ENCODE data around the gene RP9. TPM values are rescaled to one million over a fixed set of nuclear protein-coding genes. Genes with fewer than 3 reads are reported as not detected.

The RP9 gene
- total and polyA plus RNA-seq, 2 of the 13 experiments (the other 11 are each of a cell fraction or from before 2014, with no cell fraction given): 14.2 to 18.6 TPM

DNA sequence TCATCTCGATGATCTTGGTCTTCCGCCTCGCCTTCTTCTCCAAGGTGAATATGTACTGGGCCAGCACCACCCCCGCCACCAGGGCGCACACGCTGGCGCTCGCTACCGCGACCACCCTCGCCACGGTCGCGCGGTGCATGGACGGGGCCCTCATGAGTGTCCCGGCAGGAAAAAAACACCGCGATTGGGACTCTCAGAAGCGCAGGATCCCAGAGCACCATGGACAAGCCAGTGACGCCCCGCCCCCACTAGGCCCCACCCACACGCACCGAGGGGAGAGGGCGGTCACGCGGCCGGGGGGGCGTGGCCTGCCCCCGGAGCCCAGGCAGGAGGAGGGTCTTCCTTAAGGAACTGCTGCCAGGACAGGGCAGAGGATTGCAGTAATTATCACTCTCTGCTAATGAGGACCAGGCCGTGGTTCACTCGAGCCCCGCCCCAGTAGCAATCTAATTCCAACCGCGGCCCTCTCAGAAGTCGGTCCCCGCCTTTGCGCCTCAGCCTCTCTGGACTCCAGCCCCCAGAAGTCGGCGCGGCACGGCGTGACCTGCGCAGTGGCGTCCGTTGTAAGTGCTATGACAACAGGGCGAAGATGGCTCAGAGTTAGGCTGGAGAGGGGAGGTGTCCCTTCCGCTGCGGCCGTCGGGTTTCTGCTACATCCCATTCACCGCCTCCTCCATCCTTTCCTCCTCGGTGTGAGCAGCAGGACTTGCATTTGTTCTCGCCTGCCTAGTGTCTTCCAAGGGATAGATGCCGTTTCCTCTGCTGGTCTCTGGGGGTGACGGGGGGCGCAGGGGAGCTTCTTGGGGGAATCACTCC is 20.0 kb upstream of the RP9 start, which contains the start of gene BBS9 (continued):
- TF ChIP-seq, protein P1, sequence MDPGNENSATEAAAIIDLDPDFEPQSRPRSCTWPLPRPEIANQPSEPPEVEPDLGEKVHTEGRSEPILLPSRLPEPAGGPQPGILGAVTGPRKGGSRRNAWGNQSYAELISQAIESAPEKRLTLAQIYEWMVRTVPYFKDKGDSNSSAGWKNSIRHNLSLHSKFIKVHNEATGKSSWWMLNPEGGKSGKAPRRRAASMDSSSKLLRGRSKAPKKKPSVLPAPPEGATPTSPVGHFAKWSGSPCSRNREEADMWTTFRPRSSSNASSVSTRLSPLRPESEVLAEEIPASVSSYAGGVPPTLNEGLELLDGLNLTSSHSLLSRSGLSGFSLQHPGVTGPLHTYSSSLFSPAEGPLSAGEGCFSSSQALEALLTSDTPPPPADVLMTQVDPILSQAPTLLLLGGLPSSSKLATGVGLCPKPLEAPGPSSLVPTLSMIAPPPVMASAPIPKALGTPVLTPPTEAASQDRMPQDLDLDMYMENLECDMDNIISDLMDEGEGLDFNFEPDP (CRISPR knock-in tag; conservative IDR thresholded peaks at IDR 0.05): no peak
- TF ChIP-seq WIZ (CRISPR knock-in tag; IDR thresholded peaks at IDR 0.05): no peak
- no peak for TF ChIP-seq ZNF496 (CRISPR knock-in tag; IDR thresholded peaks at IDR 0.05; ENCODE audit: insufficient replicate concordance)
- no peak for TF ChIP-seq ZNF724P (CRISPR knock-in tag; IDR thresholded peaks at IDR 0.05; ENCODE audit: borderline replicate concordance)
- TF ChIP-seq ZNF607 (CRISPR knock-in tag; IDR thresholded peaks at IDR 0.05; ENCODE audit: borderline replicate concordance): peak; percentile 55; the same call in 1 of the 2 replicates
- TF ChIP-seq ASH2L (IDR thresholded peaks at IDR 0.05; ENCODE audit: insufficient read length, low read depth, low read length): peak; percentile 66
- TF ChIP-seq, protein P2, sequence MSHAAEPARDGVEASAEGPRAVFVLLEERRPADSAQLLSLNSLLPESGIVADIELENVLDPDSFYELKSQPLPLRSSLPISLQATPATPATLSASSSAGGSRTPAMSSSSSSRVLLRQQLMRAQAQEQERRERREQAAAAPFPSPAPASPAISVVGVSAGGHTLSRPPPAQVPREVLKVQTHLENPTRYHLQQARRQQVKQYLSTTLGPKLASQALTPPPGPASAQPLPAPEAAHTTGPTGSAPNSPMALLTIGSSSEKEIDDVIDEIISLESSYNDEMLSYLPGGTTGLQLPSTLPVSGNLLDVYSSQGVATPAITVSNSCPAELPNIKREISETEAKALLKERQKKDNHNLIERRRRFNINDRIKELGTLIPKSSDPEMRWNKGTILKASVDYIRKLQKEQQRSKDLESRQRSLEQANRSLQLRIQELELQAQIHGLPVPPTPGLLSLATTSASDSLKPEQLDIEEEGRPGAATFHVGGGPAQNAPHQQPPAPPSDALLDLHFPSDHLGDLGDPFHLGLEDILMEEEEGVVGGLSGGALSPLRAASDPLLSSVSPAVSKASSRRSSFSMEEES (CRISPR knock-in tag; IDR thresholded peaks at IDR 0.05): peak; percentile 75

DNA sequence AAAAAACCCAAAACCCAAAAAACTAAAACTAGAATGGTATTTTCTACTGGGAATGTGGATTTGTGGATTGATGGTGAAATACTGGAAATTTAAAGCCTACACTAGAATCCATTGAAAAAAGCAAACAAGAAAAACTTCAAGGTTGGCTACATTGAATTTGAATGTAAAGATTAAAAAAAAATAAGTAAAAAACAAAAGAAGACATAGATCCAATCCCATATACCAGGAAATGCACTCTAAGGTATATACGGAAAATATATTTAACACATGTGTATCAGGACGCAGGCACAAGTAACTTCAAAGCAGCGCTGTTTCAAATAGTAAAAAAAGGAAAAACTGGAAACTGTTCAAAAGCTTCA is 19.4 kb upstream of the RP9 start:
- Histone ChIP-seq H3K4me1 (ENCODE audit: insufficient read depth, low read length) (peaks cover 29% of the 10 kb centered on the region), H3K79me2 (ENCODE audit: insufficient read depth, low read length) (no peaks in the 10 kb centered on the region), H4K20me1 (ENCODE audit: insufficient read depth, low read length) (no peaks in the 10 kb centered on the region), H3K4me3 (replicated peaks in 1 of 3; ENCODE audit: insufficient read depth in 1 of 3, low read depth in 2 of 3, low read length in 3 of 3) (peak overlapping the region; percentile 87 to 89 (median 89)), H3K27ac (ENCODE audit: extremely low read length, insufficient read depth, low read length) (peak overlapping the region; percentile 75), H3K9ac (ENCODE audit: insufficient read depth, low read depth, low read length) (peak overlapping the region; percentile 75), H3K36me3 (replicated peaks in 1 of 2; ENCODE audit: control insufficient read depth in 1 of 2, insufficient read depth in 2 of 2, low read length in 2 of 2) (no peaks in the 10 kb centered on the region), H2AFZ (ENCODE audit: low read length) (peak overlapping the region; percentile 71), H3K9me3 (ENCODE audit: low read length) (no peaks in the 10 kb centered on the region), H3K4me2 (ENCODE audit: low read depth, low read length) (peak overlapping the region; percentile 72), H3K27me3 (ENCODE audit: control insufficient read depth in 1 of 2, insufficient read depth in 2 of 2, low read length in 2 of 2) (no peaks in the 10 kb centered on the region; a peak in 1 of 5 replicates)
- BruUV-seq (replicated peaks): TSS peak; percentile 92
- intact Hi-C loops (cut with micrococcal nuclease; ENCODE audit: unreplicated experiment): no loop called here
- WGBS (ENCODE audit: low lambda C conversion rate): 0% methylated on average over 3 of the region's 3 CpGs
- CTCF ChIA-PET (ENCODE audit: low intra/inter-chr PET ratio, low total read pairs): no interaction called here
- no peak for ATAC-seq
- POLR2A ChIA-PET: no interaction called here
- in situ Hi-C loops (cut with HindIII; ENCODE audit: extremely low pct_ligation_motif_present, low pct_unique_long_range_greater_than_20kb): no loop called here
- no peak for FAIRE-seq
- no peak for DNase-seq (ENCODE audit: low spot score)
- no peak for TF ChIP-seq ZNF7 (CRISPR knock-in tag; IDR thresholded peaks at IDR 0.05)
- no peak for TF ChIP-seq ZNF891 (CRISPR knock-in tag; IDR thresholded peaks at IDR 0.05)
- TF ChIP-seq NCOA5 (CRISPR knock-in tag; IDR thresholded peaks at IDR 0.05): no peak
- no peak for TF ChIP-seq ZNF180 (CRISPR knock-in tag; IDR thresholded peaks at IDR 0.05; ENCODE audit: borderline replicate concordance, low read depth)
- TF ChIP-seq FOXA3 (CRISPR knock-in tag; IDR thresholded peaks at IDR 0.05): no peak
- no peak for TF ChIP-seq CHD2 (IDR thresholded peaks at IDR 0.05; ENCODE audit: low read depth, low read length)
- TF ChIP-seq ZNF724P (CRISPR knock-in tag; IDR thresholded peaks at IDR 0.05; ENCODE audit: borderline replicate concordance): no peak
- TF ChIP-seq PHF21A (CRISPR knock-in tag; IDR thresholded peaks at IDR 0.05): no peak
- TF ChIP-seq, protein P3, sequence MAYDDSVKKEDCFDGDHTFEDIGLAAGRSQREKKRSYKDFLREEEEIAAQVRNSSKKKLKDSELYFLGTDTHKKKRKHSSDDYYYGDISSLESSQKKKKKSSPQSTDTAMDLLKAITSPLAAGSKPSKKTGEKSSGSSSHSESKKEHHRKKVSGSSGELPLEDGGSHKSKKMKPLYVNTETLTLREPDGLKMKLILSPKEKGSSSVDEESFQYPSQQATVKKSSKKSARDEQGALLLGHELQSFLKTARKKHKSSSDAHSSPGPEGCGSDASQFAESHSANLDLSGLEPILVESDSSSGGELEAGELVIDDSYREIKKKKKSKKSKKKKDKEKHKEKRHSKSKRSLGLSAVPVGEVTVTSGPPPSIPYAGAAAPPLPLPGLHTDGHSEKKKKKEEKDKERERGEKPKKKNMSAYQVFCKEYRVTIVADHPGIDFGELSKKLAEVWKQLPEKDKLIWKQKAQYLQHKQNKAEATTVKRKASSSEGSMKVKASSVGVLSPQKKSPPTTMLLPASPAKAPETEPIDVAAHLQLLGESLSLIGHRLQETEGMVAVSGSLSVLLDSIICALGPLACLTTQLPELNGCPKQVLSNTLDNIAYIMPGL (CRISPR knock-in tag; IDR thresholded peaks at IDR 0.05; ENCODE audit: borderline replicate concordance in 1 of 2, low read depth in 1 of 2): no peak
- TF ChIP-seq ZNF33B (CRISPR knock-in tag; IDR thresholded peaks at IDR 0.05): no peak
- TF ChIP-seq ZNF331 (CRISPR knock-in tag; IDR thresholded peaks at IDR 0.05): no peak
- no peak for TF ChIP-seq CREB1 (IDR thresholded peaks at IDR 0.05)
- no peak for TF ChIP-seq CREB1 (CRISPR knock-in tag; IDR thresholded peaks at IDR 0.05)
